CD4-positive, alpha-beta T cell treated with Interferon gamma for 1 hour (primary cell): ENCODE results near the gene HPCAL1.
"Not testable (repeated sequence)": the region's sequence is repeated elsewhere in the genome, so short reads cannot be mapped to it uniquely, and the experiment has no call there.

ENCODE experiments used
- DNase-seq: peaks from one replicate; pipeline ENCODE4 v3.0.0-alpha.2; 2020

The HPCAL1 gene

GRCh38 chr2:10285191-10285555 lies 17.5 kb upstream of the HPCAL1 start:
- DNase-seq = no peak

GRCh38 chr2:10285556-10286198 lies 17.0 kb upstream of the HPCAL1 start:
- peak; percentile 61 for DNase-seq

DNA sequence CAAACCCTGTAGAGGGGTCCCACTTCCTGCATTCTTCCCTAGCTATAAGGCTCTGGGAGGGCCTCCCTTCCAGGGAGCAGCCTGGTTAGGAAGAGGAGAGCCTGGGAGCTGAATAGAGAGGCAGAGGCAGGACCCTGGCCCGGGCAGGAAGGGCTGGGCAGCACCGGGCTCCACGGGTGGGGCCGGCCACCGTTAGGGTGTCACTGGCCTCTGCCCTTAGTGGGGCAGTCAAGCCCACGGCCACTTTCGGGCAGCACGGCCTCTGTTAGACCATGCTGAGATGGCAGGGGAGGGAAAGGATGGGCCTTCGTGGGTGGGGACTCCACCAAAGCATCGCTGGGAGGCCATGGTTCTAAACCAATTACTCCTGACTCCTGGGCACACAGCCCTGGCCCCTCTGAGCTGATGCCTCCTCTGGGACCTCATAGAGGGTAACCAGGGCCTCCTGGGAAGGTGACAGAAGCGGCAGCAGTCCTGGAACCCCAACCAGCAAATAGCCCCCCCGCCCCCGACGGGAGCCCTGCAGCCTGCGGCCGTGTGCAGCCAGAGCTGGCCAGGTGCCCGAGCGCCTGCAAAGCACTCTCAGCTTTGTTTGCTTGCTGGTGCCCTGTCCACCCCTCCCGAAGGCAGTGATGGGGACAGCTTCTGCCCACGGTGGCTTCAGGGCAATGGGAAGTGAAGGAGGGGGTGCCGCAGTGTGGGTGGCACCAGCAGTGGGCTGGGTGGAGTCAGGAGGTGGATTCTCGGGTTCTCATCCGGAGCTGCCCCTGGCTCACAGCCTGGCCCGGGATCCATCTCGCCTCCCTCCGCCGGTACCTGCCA lies 16.3 kb upstream of the HPCAL1 start:
- DNase-seq = no peak

GRCh38 chr2:10287761-10288160 lies 14.9 kb upstream of the HPCAL1 start:
- DNase-seq = no peak

- no peak for DNase-seq
These were observed 14.1 kb upstream of the HPCAL1 start for GRCh38 chr2:10288606-10289005.

DNA sequence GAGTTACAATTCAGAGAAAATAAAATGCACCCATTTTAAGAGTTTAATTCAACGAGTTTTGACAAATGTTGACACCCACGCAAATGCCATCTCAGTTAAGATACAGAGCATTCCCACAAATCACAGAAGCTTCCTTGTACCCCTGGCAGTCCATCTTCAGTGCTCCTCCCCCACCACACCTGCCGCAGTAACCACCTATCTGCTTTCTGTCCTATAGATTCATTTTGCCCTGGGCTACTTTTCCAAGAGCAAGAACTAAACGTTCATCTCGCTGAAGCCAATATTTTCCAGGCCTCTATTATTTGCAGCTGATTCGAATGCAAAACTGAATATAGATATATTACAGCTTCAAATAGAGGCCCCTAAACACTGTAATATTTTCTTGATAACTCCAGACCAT lies 13.4 kb upstream of the HPCAL1 start:
- DNase-seq = no peak

DNA sequence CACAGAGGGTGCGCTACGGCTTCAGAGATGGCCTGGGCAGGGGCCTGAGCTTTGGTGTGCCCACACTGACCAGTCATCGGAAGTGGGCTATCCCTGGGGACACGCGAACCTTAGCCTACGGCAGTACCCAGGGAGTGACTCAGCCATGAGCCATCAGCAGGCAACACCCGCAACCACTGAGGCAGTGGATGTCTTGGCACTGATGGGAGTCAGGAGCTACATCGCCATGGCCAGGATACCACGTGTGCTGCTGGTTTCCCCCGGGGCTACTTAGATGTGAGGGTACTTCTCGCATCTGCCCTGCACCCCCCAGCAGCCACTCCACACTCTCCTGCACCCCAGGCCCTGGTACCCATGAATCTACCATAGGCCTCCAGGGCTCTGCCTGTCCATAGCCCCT lies 12.8 kb upstream of the HPCAL1 start:
- DNase-seq = no peak

- DNase-seq = not testable (repeated sequence)
These were observed 11.3 kb upstream of the HPCAL1 start for GRCh38 chr2:10291376-10291775.

DNA sequence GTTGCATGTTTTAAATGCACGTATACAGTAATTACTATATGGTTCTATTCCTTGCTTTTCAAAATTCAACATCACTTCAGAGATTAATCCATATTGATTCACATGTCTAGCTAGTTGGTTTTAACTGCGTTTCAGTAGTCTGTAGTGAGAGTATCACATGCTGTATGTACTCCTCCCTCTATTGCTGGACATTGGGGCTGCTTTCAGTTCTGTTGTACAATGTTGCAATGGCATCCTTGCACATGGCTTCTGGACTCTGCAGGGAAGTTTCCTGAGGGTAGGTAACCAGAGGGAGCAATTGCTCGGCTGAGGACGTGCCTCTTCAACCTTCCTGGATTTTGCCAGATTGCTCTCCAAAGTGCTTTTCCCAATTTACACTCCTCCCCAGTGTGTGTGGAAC lies 10.7 kb upstream of the HPCAL1 start:
- no peak for DNase-seq

GRCh38 chr2:10293603-10294002 lies 9.1 kb upstream of the HPCAL1 start:
- DNase-seq = no peak

GRCh38 chr2:10294077-10294476 lies 8.6 kb upstream of the HPCAL1 start:
- DNase-seq = no peak

GRCh38 chr2:10295649-10296048 lies 7.1 kb upstream of the HPCAL1 start:
- DNase-seq = not testable (repeated sequence)

- no peak for DNase-seq
These were observed 6.6 kb upstream of the HPCAL1 start for GRCh38 chr2:10296142-10296541.

DNA sequence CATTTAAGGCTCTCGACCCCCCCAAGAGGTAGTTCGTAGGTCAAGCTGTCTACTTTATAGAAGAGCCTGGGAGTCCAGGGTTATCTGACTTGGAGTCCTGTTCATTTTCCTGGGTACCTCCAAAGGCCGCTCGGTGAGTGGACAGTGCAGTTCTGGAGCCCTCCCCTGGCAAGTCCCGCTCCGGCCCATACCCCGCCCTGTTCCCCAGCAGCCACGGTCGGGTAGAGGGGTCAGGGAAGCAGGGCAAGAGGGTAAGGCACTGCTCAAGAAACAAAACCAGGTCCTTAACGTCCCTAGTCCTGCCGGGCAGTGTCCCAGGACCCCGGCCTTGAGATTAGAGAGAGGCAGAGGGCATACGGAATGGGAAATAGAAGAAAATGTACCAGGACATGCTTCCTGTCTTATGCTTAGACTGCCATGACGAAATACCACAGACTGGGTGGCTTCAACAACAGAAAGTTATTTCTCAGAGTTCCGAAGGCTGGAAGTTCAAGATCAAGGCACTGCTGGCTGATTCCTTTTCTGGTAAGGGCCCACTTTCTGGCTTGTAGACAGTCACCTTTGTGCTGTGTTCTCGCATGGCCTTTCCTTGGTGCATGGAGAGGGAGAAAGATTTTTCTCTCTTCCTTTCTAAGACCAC lies 5.4 kb upstream of the HPCAL1 start:
- no peak for DNase-seq

GRCh38 chr2:10297959-10298531 lies 4.7 kb upstream of the HPCAL1 start:
- DNase-seq = peak; percentile 58

GRCh38 chr2:10298777-10299176 lies 3.9 kb upstream of the HPCAL1 start:
- DNase-seq = not testable (repeated sequence)

GRCh38 chr2:10300328-10300920 lies 2.3 kb upstream of the HPCAL1 start:
- no peak for DNase-seq

GRCh38 chr2:10300997-10301940 lies 1.4 kb upstream of the HPCAL1 start:
- DNase-seq = no peak

GRCh38 chr2:10301941-10302478 lies 694 bp upstream of the HPCAL1 start:
- DNase-seq = no peak

- no peak for DNase-seq
These were observed 533 bp downstream of the HPCAL1 start for GRCh38 chr2:10303181-10303693.

- peak; percentile 32 for DNase-seq
These were observed 1.1 kb downstream of the HPCAL1 start for GRCh38 chr2:10303694-10304378.
